Endodermal cell (in vitro differentiated cells): ENCODE measurements around the gene ATP6V0E1. TPM values are rescaled to one million over a fixed set of nuclear protein-coding genes. Genes with fewer than 3 reads are reported as not detected.

ENCODE experiments used
- DNase-seq: peaks from one replicate; pipeline ENCODE4 v3.0.0-alpha.2; 2017
- H3K27ac ChIP-seq: 2 replicates; pipeline ENCODE4 v1.5.1; 2013; ENCODE audit warnings: mild to moderate bottlenecking, low read depth, low read length, moderate library complexity
- H3K27me3 ChIP-seq: 2 replicates; pipeline ENCODE4 v1.6.1; 2013; ENCODE audit warnings: mild to moderate bottlenecking, low read length, moderate library complexity; ENCODE audit not compliant: insufficient read depth, control insufficient read depth, poor library complexity, severe bottlenecking
- H3K36me3 ChIP-seq: 2 replicates; pipeline ENCODE4 v1.7.0; 2013; ENCODE audit warnings: mild to moderate bottlenecking, low read length, moderate library complexity; ENCODE audit not compliant: control insufficient read depth, insufficient read depth
- H3K4me1 ChIP-seq: one replicate; pipeline ENCODE4 v1.7.0; 2013; ENCODE audit warnings: low read length; ENCODE audit not compliant: control insufficient read depth, insufficient read depth
- H3K4me3 ChIP-seq: 2 replicates; pipeline ENCODE4 v1.5.1; 2013; ENCODE audit warnings: mild to moderate bottlenecking, low read length, moderate library complexity
- H3K9ac ChIP-seq: 2 replicates; pipeline ENCODE4 v1.6.1; 2013; ENCODE audit warnings: mild to moderate bottlenecking, low read length, moderate library complexity; ENCODE audit not compliant: poor library complexity, severe bottlenecking; ENCODE audit errors: extremely low read depth
- H3K9me3 ChIP-seq: 2 replicates; pipeline ENCODE4 v1.6.1; 2013; ENCODE audit warnings: mild to moderate bottlenecking, low read length, moderate library complexity; ENCODE audit not compliant: control insufficient read depth
- H3K27ac Mint-ChIP-seq: 2 replicates; pipeline ENCODE4 v1.8.0; 2020; ENCODE audit warnings: mixed read lengths
- H3K27me3 Mint-ChIP-seq: 2 replicates; pipeline ENCODE4 v1.8.0; 2021; ENCODE audit warnings: mild to moderate bottlenecking, mixed read lengths; ENCODE audit not compliant: insufficient read depth
- H3K36me3 Mint-ChIP-seq: 2 replicates; pipeline ENCODE4 v1.8.0; 2020; ENCODE audit warnings: low read depth, mixed read lengths
- H3K4me1 Mint-ChIP-seq: 2 replicates; pipeline ENCODE4 v1.8.0; 2020; ENCODE audit warnings: mixed read lengths
- H3K4me3 Mint-ChIP-seq: 2 replicates; pipeline ENCODE4 v1.8.0; 2020; ENCODE audit warnings: mild to moderate bottlenecking, moderate library complexity, mixed read lengths
- H3K9me3 Mint-ChIP-seq: 2 replicates; pipeline ENCODE4 v1.8.0; 2020; ENCODE audit warnings: mild to moderate bottlenecking, mixed read lengths
- CTCF ChIP-seq: fragments of 200-600 bp; sonication (generic); conservative IDR thresholded peaks from 2 replicates; pipeline ENCODE4 v1.5.0; 2021; ENCODE audit warnings: antibody characterized with exemption, mild to moderate bottlenecking
- WGBS, 2 experiments: methylation state at CpG; one replicate each; pipeline versions ENCODE4 v1.1.5 to v1.1.7; 2013; ENCODE audit warnings: missing lambda C conversion rate in 2 of 2, mixed read lengths in 1 of 2; ENCODE audit not compliant: insufficient coverage in 1 of 2, insufficient read length in 1 of 2; 5-methylcytosine and 5-hydroxymethylcytosine counted together
- long read RNA-seq, 4 experiments: library from polyadenylated mRNA in 2 of 4; library from RNA in 1 of 4; library from capped mRNA in 1 of 4; stranded (forward) in 3 of 4; unstranded in 1 of 4; transcript quantifications; one replicate each; pipeline ENCODE4 v2.0.0, GENCODE V29; 2020 to 2021; ENCODE audit warnings: inconsistent platforms in 1 of 4
- polyA plus RNA-seq, 2 experiments: library from polyadenylated mRNA; stranded (reverse); fragments of 50-300 nt; gene quantifications; one replicate each; pipeline ENCODE4 v1.2.3, GENCODE V29; 2013
- total RNA-seq, 2 donors: library from RNA; stranded (reverse); fragmentation: NEBNext Ultra II Directional in 1 of 2; extraction: Animal tissue kit (Norgen Biotek cat#: 25700) in 1 of 2; gene quantifications; 2 replicates in 1 of 2; 3 replicates in 1 of 2; pipeline ENCODE4 v1.2.1, GENCODE V29; 2021

ATP6V0E1 gene
- total RNA-seq: 100 to 1,000 TPM; 119 to 128 TPM
- 93.0 TPM for polyA plus RNA-seq (2013, experiment 1 of 2)
- 84.4 TPM for polyA plus RNA-seq (2013, experiment 2 of 2)
- long read RNA-seq, experiment 1, transcript ATP6V0E1-203 (4 exons, 1,433 nt): major isoform, 43 of 52 reads
- long read RNA-seq, experiment 1, partial matches to known transcripts: 4 of 52 reads
- long read RNA-seq, experiment 1, other reads (novel, unspliced or antisense): 3 of 52 reads
- long read RNA-seq, experiment 2, transcript ATP6V0E1-203 (4 exons, 1,433 nt): major isoform, 99 of 105 reads
- long read RNA-seq, experiment 2, partial matches to known transcripts: 1 of 105 reads
- long read RNA-seq, experiment 2, other reads (novel, unspliced or antisense): 3 of 105 reads
- long read RNA-seq, experiment 3, transcript ATP6V0E1-203 (4 exons, 1,433 nt): major isoform, 66 of 67 reads
- long read RNA-seq, experiment 3, partial matches to known transcripts: 0 of 67 reads
- long read RNA-seq, experiment 3, other reads (novel, unspliced or antisense): 1 of 67 reads
- long read RNA-seq, experiment 4, transcript ATP6V0E1-203 (4 exons, 1,433 nt): major isoform, 337 of 341 reads
- long read RNA-seq, experiment 4, partial matches to known transcripts: 0 of 341 reads
- long read RNA-seq, experiment 4, other reads (novel, unspliced or antisense): 3 of 341 reads

DNA sequence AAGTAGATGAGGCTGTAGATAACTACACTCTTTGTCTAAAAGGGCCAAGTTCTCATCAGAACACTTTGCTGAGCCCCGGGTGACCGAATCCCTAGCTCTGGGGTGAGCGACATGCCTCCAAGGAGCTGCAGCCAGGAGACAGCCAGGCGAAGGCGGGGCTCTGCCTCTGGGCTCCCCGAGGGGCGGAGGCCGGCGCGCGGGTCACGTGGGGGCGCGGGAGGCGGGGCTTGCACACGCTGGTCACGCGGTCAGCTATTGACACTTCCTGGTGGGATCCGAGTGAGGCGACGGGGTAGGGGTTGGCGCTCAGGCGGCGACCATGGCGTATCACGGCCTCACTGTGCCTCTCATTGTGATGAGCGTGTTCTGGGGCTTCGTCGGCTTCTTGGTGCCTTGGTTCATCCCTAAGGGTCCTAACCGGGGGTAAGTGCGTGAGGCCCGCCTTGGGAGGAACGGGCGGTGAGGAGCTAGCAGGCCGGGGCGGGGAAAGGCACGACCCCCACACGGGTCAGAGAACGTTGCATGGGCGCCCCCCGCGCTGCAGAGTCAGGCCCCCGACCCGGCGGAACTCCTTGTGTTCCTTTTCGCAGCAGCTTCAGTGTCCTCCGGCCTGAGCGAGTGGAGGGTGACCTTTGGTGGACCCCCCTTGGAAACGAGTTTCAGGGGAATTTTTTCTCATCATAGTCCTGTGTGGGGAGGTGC lies at the start of gene ATP6V0E1:
TSS of gene ATP6V0E1 (plus strand) at position 230 of the 702 bp plus-strand sequence. CDS start at position 320, 90 bp downstream.
- 1% methylated on average over 14 to 49 of the region's 49 CpGs for WGBS, 2 experiments

DNA sequence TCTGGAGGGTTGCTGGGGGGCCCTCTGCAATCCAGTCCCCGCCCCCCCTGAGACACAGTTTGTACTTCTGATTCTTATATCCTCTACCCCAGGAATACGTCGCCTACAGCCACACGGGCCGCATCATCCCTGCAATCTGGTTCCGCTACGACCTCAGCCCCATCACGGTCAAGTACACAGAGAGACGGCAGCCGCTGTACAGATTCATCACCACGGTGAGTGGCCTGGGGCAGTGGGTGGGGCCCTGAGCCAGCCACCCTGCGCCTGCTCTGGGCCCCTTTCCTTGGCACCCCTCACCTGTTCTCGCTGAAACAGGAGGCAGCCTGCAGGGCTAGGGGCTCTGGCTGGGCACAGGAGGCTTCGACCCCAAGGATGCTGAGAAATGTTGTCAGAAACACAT lies 48.5 kb upstream of the ATP6V0E1 start:
- no peak for TF ChIP-seq CTCF
- Histone ChIP-seq H3K4me1 (no peaks in the 10 kb centered on the region), H3K27me3 (no peaks in the 10 kb centered on the region), H3K9ac (no peak overlapping the region), H3K9me3 (no peaks in the 10 kb centered on the region), H3K4me3 (no peak overlapping the region), H3K36me3 (peaks cover 47% of the 10 kb centered on the region), H3K27ac (no peak overlapping the region)
- Mint-ChIP-seq H3K27me3 (no peaks in the 10 kb centered on the region), H3K4me3 (no peak overlapping the region), H3K9me3 (peaks cover 1% of the 10 kb centered on the region), H3K36me3 (peaks cover 52% of the 10 kb centered on the region), H3K4me1 (peaks cover 12% of the 10 kb centered on the region), H3K27ac (no peak overlapping the region)
- WGBS, 2 experiments: 94 to 95% methylated on average over 7 to 14 of the region's 14 CpGs
- DNase-seq: no peak

More for the DNA sequence above, at the start of gene ATP6V0E1:
- no peaks in the 10 kb centered on the region for H3K9me3 Mint-ChIP-seq
- peak within 1 kb of the TSS; percentile 99 for H3K27ac Mint-ChIP-seq
- Histone ChIP-seq H3K9me3 (no peaks in the 10 kb centered on the region), H3K27ac (peak within 1 kb of the TSS; percentile 82), H3K4me1 (no peaks in the 10 kb centered on the region), H3K4me3 (peak within 1 kb of the TSS; percentile 97), H3K9ac (peak within 1 kb of the TSS; percentile 94), H3K27me3 (no peaks in the 10 kb centered on the region), H3K36me3 (peaks cover 25% of the 10 kb centered on the region)
- peaks cover 25% of the 10 kb centered on the region for H3K36me3 Mint-ChIP-seq
- H3K27me3 Mint-ChIP-seq: peaks cover 4% of the 10 kb centered on the region
- H3K4me3 Mint-ChIP-seq: peak within 1 kb of the TSS; percentile 97
- no peak for TF ChIP-seq CTCF
- peaks cover 5% of the 10 kb centered on the region for H3K4me1 Mint-ChIP-seq
- DNase-seq: peak; percentile 99

DNA sequence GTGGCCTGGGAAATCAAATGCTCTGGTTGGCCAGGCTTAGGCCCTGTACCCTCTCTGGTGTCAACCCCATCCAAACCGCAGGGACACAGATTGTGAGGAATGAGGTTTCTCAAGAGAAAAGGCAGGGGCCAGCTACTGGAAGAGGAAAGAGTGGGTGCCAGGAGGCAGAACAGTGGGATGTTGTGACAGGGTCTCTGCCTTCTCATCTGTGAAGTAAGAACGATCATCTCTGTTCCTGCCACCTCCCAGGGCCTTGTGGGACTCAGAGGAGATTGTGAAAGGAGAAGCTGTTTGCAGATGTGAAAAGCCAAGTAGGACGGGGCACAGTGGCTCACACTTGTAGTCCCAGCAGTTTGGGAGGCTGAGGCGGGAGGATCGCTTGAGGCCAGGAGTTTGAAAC lies 47.2 kb upstream of the ATP6V0E1 start:
- no peak overlapping the region for H3K4me3 Mint-ChIP-seq
- Histone ChIP-seq H3K4me3 (no peak overlapping the region), H3K9ac (no peak overlapping the region), H3K4me1 (no peaks in the 10 kb centered on the region), H3K36me3 (peaks cover 47% of the 10 kb centered on the region), H3K9me3 (no peaks in the 10 kb centered on the region), H3K27ac (no peak overlapping the region), H3K27me3 (no peaks in the 10 kb centered on the region)
- WGBS, 2 experiments: 86 to 93% methylated on average over 2 to 5 of the region's 5 CpGs
- TF ChIP-seq CTCF: no peak
- H3K4me1 Mint-ChIP-seq: peaks cover 24% of the 10 kb centered on the region
- no peak for DNase-seq
- H3K9me3 Mint-ChIP-seq: peaks cover 1% of the 10 kb centered on the region
- H3K27ac Mint-ChIP-seq: no peak overlapping the region
- peaks cover 56% of the 10 kb centered on the region for H3K36me3 Mint-ChIP-seq
- no peaks in the 10 kb centered on the region for H3K27me3 Mint-ChIP-seq
